Osteoblast (primary cell): Measurements from ENCODE around the gene STK32C. TPM values are rescaled to one million over a fixed set of nuclear protein-coding genes. Genes with fewer than 3 reads are reported as not detected.

Source experiments
- DNase-seq: peaks from one replicate; pipeline ENCODE4 v3.0.0; 2011; ENCODE audit warnings: low spot score, mixed read lengths; ENCODE audit not compliant: insufficient read length; ENCODE audit errors: missing footprints
- H2AFZ ChIP-seq: 2 replicates; pipeline ENCODE4 v1.6.0; 2011; ENCODE audit warnings: mild to moderate bottlenecking, low read length
- H3K27ac ChIP-seq: 2 replicates; pipeline ENCODE4 v1.5.1; 2011; ENCODE audit warnings: mild to moderate bottlenecking, low read depth, low read length, moderate library complexity
- H3K27me3 ChIP-seq: 2 replicates; pipeline ENCODE4 v1.6.0; 2012; ENCODE audit warnings: mild to moderate bottlenecking, control low read depth, inconsistent platforms, low read length, moderate library complexity; ENCODE audit not compliant: insufficient read depth
- H3K36me3 ChIP-seq: 2 replicates; pipeline ENCODE4 v1.5.1; 2011; ENCODE audit warnings: mild to moderate bottlenecking, low read length, control low read depth, moderate library complexity; ENCODE audit not compliant: insufficient read depth
- H3K4me1 ChIP-seq: 2 replicates; pipeline ENCODE4 v1.5.1; 2011; ENCODE audit warnings: mild to moderate bottlenecking, low read length, control low read depth, moderate library complexity; ENCODE audit not compliant: insufficient read depth
- H3K4me2 ChIP-seq: 2 replicates; pipeline ENCODE4 v1.6.0; 2011; ENCODE audit warnings: mild to moderate bottlenecking, low read length; ENCODE audit not compliant: insufficient read depth
- H3K4me3 ChIP-seq: fragments of 200-600 bp; sonication (generic); 3 replicates; pipeline ENCODE4 v1.5.1; 2012; ENCODE audit warnings: mild to moderate bottlenecking, low read length, inconsistent platforms; ENCODE audit not compliant: insufficient read depth
- H3K79me2 ChIP-seq: 2 replicates; pipeline ENCODE4 v1.6.0; 2012; ENCODE audit warnings: mild to moderate bottlenecking, low read length, control low read depth, inconsistent platforms; ENCODE audit not compliant: insufficient read depth
- H3K9me3 ChIP-seq: 2 replicates; pipeline ENCODE4 v1.5.1; 2011; ENCODE audit warnings: low read depth, low read length, control low read depth
- H4K20me1 ChIP-seq: 2 replicates; pipeline ENCODE4 v1.6.0; 2012; ENCODE audit warnings: mild to moderate bottlenecking, low read length, control low read depth; ENCODE audit not compliant: insufficient read depth
- total RNA-seq: library from RNA; depleted of rRNA; stranded (reverse); fragments of >200 nt; gene quantifications from 2 replicates; pipeline ENCODE4 v1.2.3, GENCODE V29; 2012
- TF ChIP-seq, protein P1 (sequence below): IDR thresholded peaks from 2 replicates; pipeline ENCODE4 v1.5.1; 2011; ENCODE audit warnings: mild to moderate bottlenecking, low read depth, low read length, moderate library complexity; ENCODE audit errors: extremely low read depth

Gene STK32C
- total RNA-seq, 1 donor = 14.5 TPM

DNA sequence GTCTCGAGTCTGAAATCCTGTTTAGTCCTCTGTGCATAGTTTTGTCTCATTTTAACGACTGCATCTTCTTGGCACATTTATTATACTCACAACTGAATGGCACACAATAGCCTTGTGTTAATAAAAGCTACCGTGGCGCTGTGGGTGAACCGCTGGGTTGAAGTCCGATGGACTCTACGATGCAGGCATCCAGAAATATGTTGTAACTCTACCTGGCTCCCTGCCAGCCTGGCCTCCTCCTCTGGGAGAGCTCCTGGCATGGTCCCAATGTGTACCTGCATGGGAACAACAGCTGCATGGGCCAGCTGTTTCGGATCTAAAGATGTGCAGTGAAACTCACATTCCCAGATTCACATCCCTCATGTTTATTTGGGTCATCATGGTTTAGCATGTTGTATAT lies 124.7 kb downstream of the STK32C start:
- TF ChIP-seq, protein P1, sequence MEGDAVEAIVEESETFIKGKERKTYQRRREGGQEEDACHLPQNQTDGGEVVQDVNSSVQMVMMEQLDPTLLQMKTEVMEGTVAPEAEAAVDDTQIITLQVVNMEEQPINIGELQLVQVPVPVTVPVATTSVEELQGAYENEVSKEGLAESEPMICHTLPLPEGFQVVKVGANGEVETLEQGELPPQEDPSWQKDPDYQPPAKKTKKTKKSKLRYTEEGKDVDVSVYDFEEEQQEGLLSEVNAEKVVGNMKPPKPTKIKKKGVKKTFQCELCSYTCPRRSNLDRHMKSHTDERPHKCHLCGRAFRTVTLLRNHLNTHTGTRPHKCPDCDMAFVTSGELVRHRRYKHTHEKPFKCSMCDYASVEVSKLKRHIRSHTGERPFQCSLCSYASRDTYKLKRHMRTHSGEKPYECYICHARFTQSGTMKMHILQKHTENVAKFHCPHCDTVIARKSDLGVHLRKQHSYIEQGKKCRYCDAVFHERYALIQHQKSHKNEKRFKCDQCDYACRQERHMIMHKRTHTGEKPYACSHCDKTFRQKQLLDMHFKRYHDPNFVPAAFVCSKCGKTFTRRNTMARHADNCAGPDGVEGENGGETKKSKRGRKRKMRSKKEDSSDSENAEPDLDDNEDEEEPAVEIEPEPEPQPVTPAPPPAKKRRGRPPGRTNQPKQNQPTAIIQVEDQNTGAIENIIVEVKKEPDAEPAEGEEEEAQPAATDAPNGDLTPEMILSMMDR = no peak
- Histone ChIP-seq H3K27me3 (peaks cover 43% of the 10 kb centered on the region), H3K27ac (no peak overlapping the region), H3K4me2 (no peak overlapping the region), H2AFZ (no peak overlapping the region), H3K79me2 (no peaks in the 10 kb centered on the region), H4K20me1 (peaks cover 1% of the 10 kb centered on the region), H3K4me1 (no peaks in the 10 kb centered on the region), H3K36me3 (no peaks in the 10 kb centered on the region), H3K9me3 (no peaks in the 10 kb centered on the region), H3K4me3 (no peak overlapping the region)
- no peak for DNase-seq

DNA sequence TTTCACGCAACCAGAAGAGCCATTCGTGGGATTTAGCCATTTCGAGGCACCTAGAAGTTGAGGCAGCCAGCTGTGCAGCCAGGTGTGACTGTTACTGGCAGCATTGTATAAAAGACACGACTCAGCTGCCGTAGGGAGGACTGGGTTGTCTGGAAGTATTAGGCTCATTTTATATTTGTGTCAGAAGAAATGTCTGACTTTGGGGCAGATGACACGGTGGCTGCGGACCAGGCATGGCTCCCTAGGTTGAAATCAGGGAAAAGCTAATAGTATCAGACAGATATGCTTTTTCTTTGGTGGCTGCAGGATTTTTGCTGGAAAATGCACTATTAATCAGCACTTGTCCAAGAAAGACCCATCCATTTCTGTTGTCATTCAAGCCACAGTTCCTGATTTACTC lies 125.2 kb downstream of the STK32C start:
- Histone ChIP-seq H3K36me3 (no peaks in the 10 kb centered on the region), H3K9me3 (no peaks in the 10 kb centered on the region), H4K20me1 (no peaks in the 10 kb centered on the region), H3K27me3 (peaks cover 38% of the 10 kb centered on the region), H3K27ac (no peak overlapping the region), H2AFZ (no peak overlapping the region), H3K4me3 (no peak overlapping the region), H3K4me2 (no peak overlapping the region), H3K4me1 (no peaks in the 10 kb centered on the region), H3K79me2 (no peaks in the 10 kb centered on the region)
- TF ChIP-seq, protein P1 = no peak
- DNase-seq = no peak

DNA sequence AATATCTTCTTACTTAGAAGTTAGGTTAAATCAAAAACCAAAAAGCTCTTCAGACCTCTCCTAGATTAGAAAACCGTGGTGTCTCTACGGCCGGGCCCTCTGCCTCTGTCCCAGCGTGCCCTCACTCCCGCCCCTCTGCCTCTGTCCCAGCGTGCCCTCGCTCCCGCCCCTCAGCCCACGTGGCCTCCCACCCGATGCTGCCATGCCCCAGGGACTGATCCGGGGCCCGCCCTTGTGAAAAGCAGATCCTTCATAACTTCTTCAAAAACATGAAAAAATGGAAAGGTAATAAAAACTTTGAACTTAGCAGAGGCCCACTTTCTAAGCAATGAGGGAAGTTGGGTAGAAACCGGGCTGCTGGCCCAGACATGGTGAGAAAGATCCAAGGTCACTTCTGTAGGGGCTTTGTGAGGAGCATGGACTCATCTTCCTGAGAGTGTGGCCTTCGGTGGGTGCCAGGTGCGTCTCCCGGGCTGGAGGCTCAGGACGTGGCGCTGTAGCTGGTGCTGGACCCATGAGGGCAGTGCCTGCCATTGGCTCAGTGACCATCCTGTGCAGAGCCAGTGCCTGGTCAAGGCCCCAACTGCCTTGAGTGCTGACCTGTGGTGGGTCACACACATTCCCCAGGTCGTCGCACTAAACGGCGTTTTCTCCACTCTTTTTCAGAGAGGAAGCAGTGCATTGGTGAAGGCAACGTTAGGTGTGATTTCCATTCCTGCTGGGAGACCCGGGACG lies 125.9 kb downstream of the STK32C start:
- H3K27me3 ChIP-seq = peaks cover 34% of the 10 kb centered on the region
- TF ChIP-seq, protein P1 = no peak
- H3K27ac ChIP-seq = no peak overlapping the region
- H3K4me3 ChIP-seq = no peak overlapping the region
- no peak overlapping the region for H3K4me2 ChIP-seq
- H3K9me3 ChIP-seq = no peaks in the 10 kb centered on the region
- H3K36me3 ChIP-seq = no peaks in the 10 kb centered on the region
- no peaks in the 10 kb centered on the region for H4K20me1 ChIP-seq
- no peak overlapping the region for H2AFZ ChIP-seq
- no peak for DNase-seq
- H3K4me1 ChIP-seq = no peaks in the 10 kb centered on the region
- no peaks in the 10 kb centered on the region for H3K79me2 ChIP-seq

DNA sequence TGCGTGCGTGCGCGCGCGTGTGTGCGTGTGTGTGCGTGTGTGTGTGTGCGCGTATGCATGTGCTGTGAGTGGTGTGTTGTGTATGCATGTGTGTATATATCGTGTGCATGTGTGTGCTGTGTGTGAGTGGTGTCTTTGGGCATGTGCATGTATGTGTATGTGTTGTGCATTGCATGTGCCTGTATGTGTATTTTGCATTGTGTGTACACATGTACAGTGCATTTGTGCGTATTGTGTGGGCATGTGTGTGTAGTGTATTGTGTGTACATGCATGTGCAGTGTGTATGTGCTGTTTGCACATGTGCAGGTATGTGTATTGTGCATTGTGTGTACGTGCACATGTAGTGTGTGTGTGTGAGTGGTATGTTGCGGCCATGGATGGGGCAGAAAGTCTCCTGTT lies 127.0 kb downstream of the STK32C start:
- H3K79me2 ChIP-seq = no peaks in the 10 kb centered on the region
- DNase-seq = no peak
- H3K9me3 ChIP-seq = no peaks in the 10 kb centered on the region
- no peak overlapping the region for H2AFZ ChIP-seq
- H3K27me3 ChIP-seq = peaks cover 35% of the 10 kb centered on the region
- H4K20me1 ChIP-seq = no peaks in the 10 kb centered on the region
- TF ChIP-seq, protein P1 = no peak
- no peak overlapping the region for H3K27ac ChIP-seq
- no peak overlapping the region for H3K4me3 ChIP-seq
- H3K4me2 ChIP-seq = no peak overlapping the region
- no peaks in the 10 kb centered on the region for H3K4me1 ChIP-seq
- no peaks in the 10 kb centered on the region for H3K36me3 ChIP-seq
